ENCODE measurements around the gene CLEC4F.
"Not testable (repeated sequence)": the region's sequence is repeated elsewhere in the genome, so short reads cannot be mapped to it uniquely, and the experiment has no call there.

The CLEC4F gene

DNA sequence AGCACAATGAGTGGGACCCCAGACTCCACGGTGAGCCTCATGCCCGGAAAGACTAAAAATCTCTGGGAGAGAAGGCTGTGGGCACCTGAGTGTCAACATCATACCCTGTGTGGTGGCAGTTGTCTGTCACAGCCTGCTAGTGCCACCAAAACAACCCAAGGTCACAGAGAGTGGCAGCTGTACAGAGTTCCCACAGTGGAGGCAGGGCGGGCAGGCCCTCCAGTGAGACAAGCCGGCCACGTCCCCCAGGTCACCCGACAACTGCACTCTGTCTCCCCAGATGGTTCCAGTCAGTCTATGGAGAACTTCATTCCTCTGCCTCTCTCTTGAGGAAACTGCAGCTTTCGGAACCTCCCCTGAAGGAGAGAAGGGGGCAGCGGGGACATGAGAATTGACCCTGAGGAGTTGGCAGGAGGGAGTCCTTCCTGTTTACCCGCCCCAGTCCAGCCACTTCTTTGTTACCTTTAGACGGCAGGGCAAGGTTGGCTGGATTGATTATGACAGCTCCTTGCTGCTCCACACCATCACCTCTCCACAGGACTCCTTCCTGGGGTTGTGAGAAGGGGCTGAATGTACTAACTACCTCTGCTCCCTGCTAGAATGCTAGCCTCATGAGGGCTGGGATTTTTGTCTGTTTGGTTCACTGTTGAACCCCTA lies 18.7 kb downstream of the CLEC4F start:
- Histone ChIP-seq H3K27ac (ENCODE audit: low read depth, low read length, severe bottlenecking) (no peak overlapping the region), H3K36me3 (ENCODE audit: control insufficient read depth, insufficient read depth, low read length) (no peaks in the 10 kb centered on the region)
- WGBS, 2 experiments (ENCODE audit: insufficient coverage in 2 of 2): 82 to 87% methylated on average over 4 to 7 of the region's 10 CpGs

DNA sequence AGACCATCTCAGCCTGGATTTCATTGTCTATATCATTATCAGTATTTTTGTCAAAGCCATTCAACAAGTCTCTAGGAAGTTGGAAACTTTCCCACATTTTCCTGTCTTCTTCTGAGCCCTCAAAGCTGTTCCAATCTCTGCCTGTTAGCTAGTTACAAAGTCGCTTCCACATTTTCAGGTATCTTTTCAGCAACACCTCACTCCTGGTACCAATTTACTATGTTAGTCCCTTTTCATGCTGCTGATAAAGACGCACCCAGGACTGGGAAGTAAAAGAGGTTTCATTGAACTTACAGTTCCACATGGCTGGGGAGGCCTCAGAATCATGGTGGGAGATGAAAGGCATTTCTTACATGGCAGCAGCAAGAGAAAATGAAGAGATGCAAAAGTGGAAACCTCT lies 20.7 kb downstream of the CLEC4F start:
- H3K36me3 ChIP-seq (ENCODE audit: control insufficient read depth, insufficient read depth, low read length): no peaks in the 10 kb centered on the region
- WGBS, 2 experiments (ENCODE audit: insufficient coverage in 2 of 2): 70 to 100% methylated on average over 1 of the region's 2 CpGs
- peaks cover 6% of the 10 kb centered on the region for H3K9me3 ChIP-seq (ENCODE audit: control insufficient read depth, low read length)
- peaks cover 5% of the 10 kb centered on the region for H3K4me1 ChIP-seq (ENCODE audit: control insufficient read depth, insufficient read depth, low read length, poor library complexity, severe bottlenecking)
- no peak overlapping the region for H3K27ac ChIP-seq (ENCODE audit: low read depth, low read length, severe bottlenecking)
- H3K4me3 ChIP-seq (ENCODE audit: extremely low read depth, insufficient read depth, low read length, poor library complexity, severe bottlenecking): no peak overlapping the region

More for the DNA sequence above, 18.7 kb downstream of the CLEC4F start:
- peaks cover 6% of the 10 kb centered on the region for H3K9me3 ChIP-seq (ENCODE audit: control insufficient read depth, low read length)
- H3K4me3 ChIP-seq (ENCODE audit: extremely low read depth, insufficient read depth, low read length, poor library complexity, severe bottlenecking): no peak overlapping the region
- H3K4me1 ChIP-seq (ENCODE audit: control insufficient read depth, insufficient read depth, low read length, poor library complexity, severe bottlenecking): no peaks in the 10 kb centered on the region

DNA sequence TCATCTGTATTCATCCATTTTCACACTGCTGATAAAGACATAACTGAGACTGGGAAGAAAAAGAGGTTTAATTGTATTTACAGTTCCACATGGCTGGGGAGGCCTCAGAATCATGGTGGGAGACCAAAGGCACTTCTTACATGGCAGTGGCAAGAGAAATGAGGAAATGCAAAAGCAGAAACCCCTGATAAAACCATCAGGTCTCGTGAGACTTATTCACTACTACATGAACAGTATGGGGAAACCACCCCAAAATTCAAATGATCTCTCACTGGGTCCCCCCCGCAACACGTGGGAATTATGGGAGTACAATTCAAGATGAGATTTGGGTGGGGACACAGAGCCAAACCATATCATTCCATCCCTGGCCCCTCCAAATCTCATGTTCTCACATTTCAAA lies 22.4 kb downstream of the CLEC4F start:
- not testable (repeated sequence) for H3K4me1 ChIP-seq (ENCODE audit: control insufficient read depth, insufficient read depth, low read length, poor library complexity, severe bottlenecking)
- no CpG with 5 or more reads among the region's 3 CpGs for WGBS, 2 experiments (ENCODE audit: insufficient coverage in 2 of 2)

DNA sequence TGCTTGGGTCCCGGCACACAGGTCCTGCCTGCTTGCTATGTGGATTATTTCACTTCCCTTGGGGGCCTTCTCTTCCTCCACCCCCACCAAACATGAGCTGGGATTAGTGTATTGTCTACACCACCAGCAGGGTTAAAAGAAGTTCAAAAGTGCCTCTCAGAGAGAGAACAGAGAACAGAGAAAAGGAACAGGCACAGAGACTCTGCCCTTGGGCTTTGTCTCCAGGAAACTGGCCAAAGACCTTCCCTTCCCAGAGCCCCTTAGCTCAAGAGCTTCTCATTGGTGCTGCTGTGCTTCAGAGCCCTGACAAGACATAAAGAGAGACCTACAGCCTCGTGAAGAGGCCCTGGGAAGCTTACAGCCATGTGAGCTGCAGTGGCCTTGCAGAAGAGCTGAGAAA lies 22.9 kb downstream of the CLEC4F start:
- no peak overlapping the region for H3K27ac ChIP-seq (ENCODE audit: low read depth, low read length, severe bottlenecking)
- H3K36me3 ChIP-seq (ENCODE audit: control insufficient read depth, insufficient read depth, low read length): no peaks in the 10 kb centered on the region
- H3K4me1 ChIP-seq (ENCODE audit: control insufficient read depth, insufficient read depth, low read length, poor library complexity, severe bottlenecking): peaks cover 5% of the 10 kb centered on the region
- peaks cover 6% of the 10 kb centered on the region for H3K9me3 ChIP-seq (ENCODE audit: control insufficient read depth, low read length)
- 27 to 73% methylated on average over 1 of the region's 2 CpGs for WGBS, 2 experiments (ENCODE audit: insufficient coverage in 2 of 2)
- no peak overlapping the region for H3K4me3 ChIP-seq (ENCODE audit: extremely low read depth, insufficient read depth, low read length, poor library complexity, severe bottlenecking)

More for the DNA sequence above, 22.4 kb downstream of the CLEC4F start:
- H3K27ac ChIP-seq (ENCODE audit: low read depth, low read length, severe bottlenecking); H3K9me3 ChIP-seq (ENCODE audit: control insufficient read depth, low read length); H3K4me3 ChIP-seq (ENCODE audit: extremely low read depth, insufficient read depth, low read length, poor library complexity, severe bottlenecking); H3K36me3 ChIP-seq (ENCODE audit: control insufficient read depth, insufficient read depth, low read length): not testable (repeated sequence)

DNA sequence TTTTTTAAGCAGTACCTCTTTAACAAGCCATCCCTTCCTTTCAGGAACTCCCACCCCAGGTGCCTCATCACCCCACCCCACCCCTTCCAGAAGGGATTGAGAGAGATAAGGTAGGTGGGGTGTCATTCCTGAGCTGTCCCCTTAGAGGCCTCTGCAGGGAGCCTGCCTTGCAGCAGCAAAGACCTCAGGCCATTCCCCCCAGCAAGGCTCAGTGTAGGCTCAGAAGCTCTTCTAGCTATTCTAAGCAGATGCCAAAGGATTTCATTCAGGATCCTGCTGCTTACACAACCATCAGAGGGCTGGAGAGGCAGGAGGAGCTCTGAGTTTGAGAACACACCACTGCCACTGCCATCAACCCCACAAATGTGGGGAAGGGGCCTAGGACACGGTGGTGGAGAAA lies 24.1 kb downstream of the CLEC4F start:
- Histone ChIP-seq H3K9me3 (ENCODE audit: control insufficient read depth, low read length) (peaks cover 6% of the 10 kb centered on the region), H3K4me1 (ENCODE audit: control insufficient read depth, insufficient read depth, low read length, poor library complexity, severe bottlenecking) (peaks cover 5% of the 10 kb centered on the region), H3K36me3 (ENCODE audit: control insufficient read depth, insufficient read depth, low read length) (no peaks in the 10 kb centered on the region), H3K27ac (ENCODE audit: low read depth, low read length, severe bottlenecking) (no peak overlapping the region), H3K4me3 (ENCODE audit: extremely low read depth, insufficient read depth, low read length, poor library complexity, severe bottlenecking) (no peak overlapping the region)
- WGBS, 2 experiments (ENCODE audit: insufficient coverage in 2 of 2): 100% methylated on average over 1 of the region's 1 CpG; no CpG with 5 or more reads in 1 of the 2 experiments

DNA sequence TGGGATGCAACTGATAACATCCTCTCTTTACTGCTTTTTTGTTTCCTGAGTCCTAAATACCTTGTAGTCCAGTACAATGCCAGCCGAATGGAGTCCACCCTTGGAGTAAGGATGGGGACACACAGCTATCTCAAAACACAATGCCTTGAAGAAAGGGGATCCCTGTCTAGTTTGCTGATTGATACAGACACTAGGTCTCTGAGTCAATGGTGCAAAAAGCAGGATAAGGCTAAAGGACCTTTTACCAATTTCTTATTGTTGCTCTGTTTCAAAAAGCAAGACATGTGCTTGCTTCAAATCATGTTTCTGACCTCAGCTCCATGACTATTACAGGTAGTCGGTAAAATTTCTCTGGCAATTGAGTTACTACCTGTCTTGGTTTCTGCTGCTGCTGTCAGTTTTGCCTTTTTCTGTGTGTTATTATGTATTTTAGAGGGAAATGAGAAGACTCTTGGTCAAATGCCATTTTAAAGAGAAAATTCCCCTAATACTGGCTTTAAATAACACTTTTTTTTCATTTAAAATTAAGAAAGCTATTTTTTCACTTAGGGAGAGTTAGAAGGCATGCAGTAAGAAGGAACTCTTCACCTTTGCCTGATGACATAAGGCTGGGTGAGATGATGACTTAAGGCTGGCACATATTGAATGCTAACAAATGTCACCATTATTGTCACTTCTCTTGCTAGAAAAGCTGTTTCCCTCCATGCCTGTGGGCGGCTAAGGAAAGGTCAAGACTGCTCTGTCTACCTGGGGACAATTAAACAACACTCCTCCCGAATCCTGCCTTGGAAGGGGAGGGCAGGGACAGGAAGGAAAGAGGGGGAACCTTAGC lies 25.0 kb downstream of the CLEC4F start:
- Histone ChIP-seq H3K36me3 (ENCODE audit: control insufficient read depth, insufficient read depth, low read length) (no peaks in the 10 kb centered on the region), H3K4me3 (ENCODE audit: extremely low read depth, insufficient read depth, low read length, poor library complexity, severe bottlenecking) (no peak overlapping the region), H3K27ac (ENCODE audit: low read depth, low read length, severe bottlenecking) (no peak overlapping the region), H3K9me3 (ENCODE audit: control insufficient read depth, low read length) (peaks cover 6% of the 10 kb centered on the region), H3K4me1 (ENCODE audit: control insufficient read depth, insufficient read depth, low read length, poor library complexity, severe bottlenecking) (peaks cover 5% of the 10 kb centered on the region)
- 92% methylated on average over 2 of the region's 4 CpGs; no CpG with 5 or more reads in 1 of the 2 experiments for WGBS, 2 experiments (ENCODE audit: insufficient coverage in 2 of 2)

DNA sequence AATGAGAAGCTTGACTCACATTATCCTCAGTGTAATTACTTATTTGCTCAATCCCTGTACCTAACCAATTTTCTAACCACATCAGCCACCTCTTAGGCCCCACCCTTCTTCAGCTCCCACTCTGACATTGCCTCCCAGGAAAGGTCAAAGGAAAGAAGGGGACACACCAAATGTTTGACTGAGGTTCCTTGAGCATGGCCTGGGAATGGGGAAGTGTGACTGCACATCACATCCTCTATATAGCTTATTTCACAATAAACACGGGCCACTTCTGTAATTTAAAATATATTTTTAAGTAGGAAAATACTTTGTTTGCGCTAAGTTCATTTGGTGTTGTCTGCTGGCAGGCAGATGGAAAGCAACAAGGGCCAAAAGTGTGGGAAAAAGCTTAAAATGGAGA lies 26.9 kb downstream of the CLEC4F start:
- H3K4me3 ChIP-seq (ENCODE audit: extremely low read depth, insufficient read depth, low read length, poor library complexity, severe bottlenecking): no peak overlapping the region
- no peaks in the 10 kb centered on the region for H3K36me3 ChIP-seq (ENCODE audit: control insufficient read depth, insufficient read depth, low read length)
- H3K4me1 ChIP-seq (ENCODE audit: control insufficient read depth, insufficient read depth, low read length, poor library complexity, severe bottlenecking): peaks cover 5% of the 10 kb centered on the region
- WGBS, 2 experiments (ENCODE audit: insufficient coverage in 2 of 2): 80% methylated on average over 1 of the region's 2 CpGs; no CpG with 5 or more reads in 1 of the 2 experiments
- H3K9me3 ChIP-seq (ENCODE audit: control insufficient read depth, low read length): no peaks in the 10 kb centered on the region
- H3K27ac ChIP-seq (ENCODE audit: low read depth, low read length, severe bottlenecking): no peak overlapping the region

DNA sequence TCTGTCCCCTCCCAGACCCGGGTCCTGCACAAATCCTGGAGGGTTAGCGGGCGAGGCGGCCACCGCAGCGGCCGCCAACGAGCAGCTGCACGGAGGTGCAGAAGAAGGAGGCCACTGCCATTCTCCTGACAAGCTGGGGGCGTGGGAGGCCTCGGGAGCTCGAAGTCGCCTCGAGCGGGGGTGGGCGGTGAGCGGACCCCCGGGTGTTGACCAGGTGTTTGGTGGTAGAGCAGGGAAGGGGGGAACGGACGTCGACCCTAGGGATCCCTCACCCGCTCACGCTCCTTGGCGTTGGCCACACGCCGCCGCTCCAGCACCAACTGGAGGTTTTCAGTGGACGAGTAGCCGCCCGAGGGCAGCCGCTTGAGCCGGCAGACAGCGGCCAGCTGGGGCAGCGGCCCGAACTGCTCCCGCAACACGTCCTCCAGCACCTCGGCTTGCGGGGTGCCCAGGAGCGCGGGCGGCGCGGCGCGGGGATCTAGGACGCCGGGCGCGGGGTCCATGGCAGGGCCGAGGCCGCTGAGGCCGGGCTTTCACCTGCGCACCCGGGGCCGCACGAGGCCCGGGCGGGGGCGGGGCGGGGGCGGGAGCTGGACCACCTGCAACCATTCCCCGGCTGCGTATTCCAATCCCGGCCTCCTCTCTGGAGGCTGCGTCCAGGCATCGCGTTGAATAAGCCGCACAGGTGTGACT lies 30.1 kb downstream of the CLEC4F start, which contains the start of gene FIGLA:
Gene FIGLA, minus strand, starts transcription at position 508 of the 693 bp plus-strand sequence. Its CDS starts 5 bp downstream, at position 503.
- H3K27ac ChIP-seq (ENCODE audit: low read depth, low read length, severe bottlenecking): no peak within 1 kb of the TSS
- no peaks in the 10 kb centered on the region for H3K36me3 ChIP-seq (ENCODE audit: control insufficient read depth, insufficient read depth, low read length)
- no peaks in the 10 kb centered on the region for H3K4me1 ChIP-seq (ENCODE audit: control insufficient read depth, insufficient read depth, low read length, poor library complexity, severe bottlenecking)
- H3K4me3 ChIP-seq (ENCODE audit: extremely low read depth, insufficient read depth, low read length, poor library complexity, severe bottlenecking): peak within 1 kb of the TSS; percentile 12
- WGBS, 2 experiments (ENCODE audit: insufficient coverage in 2 of 2): 2 to 6% methylated on average over 43 to 67 of the region's 69 CpGs
- H3K9me3 ChIP-seq (ENCODE audit: control insufficient read depth, low read length): no peaks in the 10 kb centered on the region

DNA sequence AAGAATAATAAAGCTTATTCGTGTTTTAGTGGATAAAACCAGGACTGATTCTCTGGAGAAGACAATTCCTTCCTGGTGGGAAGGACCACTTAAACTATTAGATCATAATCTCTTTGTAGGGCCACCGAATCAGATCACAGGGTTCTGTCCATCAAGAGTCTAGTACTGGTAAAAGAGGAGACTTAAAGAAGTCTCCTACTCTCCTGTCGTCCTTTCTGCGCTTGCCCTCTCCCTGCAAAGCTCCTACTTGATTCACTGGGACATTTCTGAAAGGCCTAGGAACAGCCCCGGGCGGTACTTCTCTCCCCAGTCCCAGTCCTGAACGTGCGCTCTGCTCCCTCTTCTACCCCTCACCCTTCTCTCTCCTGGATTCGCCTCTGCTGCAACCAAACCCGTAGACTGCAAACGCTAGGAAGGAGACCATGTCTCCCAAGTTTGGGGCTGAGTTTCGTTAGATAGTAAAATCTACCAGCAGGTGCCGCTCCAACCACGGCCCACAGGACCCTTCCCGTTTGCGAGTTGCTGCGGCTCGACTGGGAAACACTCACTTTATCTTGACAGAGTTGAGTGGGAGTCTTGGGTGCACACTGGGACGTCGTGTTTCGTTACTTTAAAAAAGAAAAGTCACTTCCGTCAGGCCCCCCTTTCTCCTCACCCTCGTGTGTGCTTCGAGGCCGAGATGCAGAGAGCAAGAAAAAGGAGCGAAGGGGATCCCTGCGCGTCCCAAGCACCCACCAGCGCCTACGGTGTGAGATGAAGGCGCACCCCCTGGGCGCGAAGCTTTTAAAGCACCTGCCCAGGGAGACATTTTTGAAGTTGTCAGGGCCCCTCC lies 30.9 kb downstream of the CLEC4F start:
- peak overlapping the region; percentile 12 for H3K4me3 ChIP-seq (ENCODE audit: extremely low read depth, insufficient read depth, low read length, poor library complexity, severe bottlenecking)
- H3K4me1 ChIP-seq (ENCODE audit: control insufficient read depth, insufficient read depth, low read length, poor library complexity, severe bottlenecking): no peaks in the 10 kb centered on the region
- H3K9me3 ChIP-seq (ENCODE audit: control insufficient read depth, low read length): no peaks in the 10 kb centered on the region
- no peak overlapping the region for H3K27ac ChIP-seq (ENCODE audit: low read depth, low read length, severe bottlenecking)
- WGBS, 2 experiments (ENCODE audit: insufficient coverage in 2 of 2): 4 to 9% methylated on average over 19 to 25 of the region's 33 CpGs
- H3K36me3 ChIP-seq (ENCODE audit: control insufficient read depth, insufficient read depth, low read length): no peaks in the 10 kb centered on the region
